Testis (tissue), 3 donors: ENCODE data around the gene COL15A1. TPM values are rescaled to one million over a fixed set of nuclear protein-coding genes. Genes with fewer than 3 reads are reported as not detected.

Experiments used
- DNase-seq: peaks from one replicate; pipeline ENCODE4 v3.0.0-alpha.2; 2019
- H3K27ac ChIP-seq, 2 donors: fragments of 200-600 bp; sonication (generic); one replicate each; pipeline ENCODE4 v1.5.1; 2019
- H3K27me3 ChIP-seq: fragments of 200-600 bp; sonication (generic); one replicate; pipeline ENCODE4 v1.5.1; 2019
- H3K36me3 ChIP-seq: fragments of 200-600 bp; sonication (generic); one replicate; pipeline ENCODE4 v1.5.1; 2017; ENCODE audit warnings: low read depth; ENCODE audit errors: missing control alignments
- H3K4me1 ChIP-seq: fragments of 200-600 bp; sonication (generic); one replicate; pipeline ENCODE4 v1.5.1; 2019
- H3K4me3 ChIP-seq, 2 donors: fragments of 200-600 bp; sonication (generic); one replicate each; pipeline ENCODE4 v1.5.1; 2017 to 2019
- H3K9me3 ChIP-seq: fragments of 200-600 bp; sonication (generic); one replicate; pipeline ENCODE4 v1.5.1; 2017
- POLR2A ChIP-seq: fragments of 450-650 bp; IDR thresholded peaks from one replicate; pipeline ENCODE4 v1.6.1; 2017; ENCODE audit warnings: antibody characterized with exemption, mild to moderate bottlenecking, moderate library complexity
- WGBS, 2 donors: methylation state at CpG; one replicate each; pipeline ENCODE4 v1.1.5; 2018; 5-methylcytosine and 5-hydroxymethylcytosine counted together
- intact Hi-C: fragments of 100-400 bp; cut with DNase I; formaldehyde crosslinking; loops from one replicate; pipeline ENCODE4 v1.15.1; 2023; ENCODE audit warnings: low total_unique reads
- polyA plus RNA-seq: library from polyadenylated mRNA; stranded (reverse); fragments of 350-450 nt; fragmentation: Illumina TruSeq; extraction: RNeasy Lipid Tissue Mini Kit (QIAGEN cat#74804); gene quantifications from one replicate; pipeline ENCODE4 v1.2.3, GENCODE V29; 2014; ENCODE audit warnings: low read depth, low replicate concordance; ENCODE audit not compliant: insufficient read depth
- total RNA-seq, 2 donors: library from RNA; depleted of rRNA; stranded (reverse); fragments of >200 nt; gene quantifications; one replicate each; pipeline ENCODE4 v1.2.3, GENCODE V29; 2016
- TF ChIP-seq, protein P1 (sequence below), 3 experiments: fragments of 450-650 bp in 2 of 3; fragments of 200-600 bp in 1 of 3; sonication (generic) in 1 of 3; IDR thresholded peaks; one replicate each; pipeline ENCODE4 v1.5.1; 2016 to 2019; ENCODE audit warnings: antibody characterized with exemption in 3 of 3, mild to moderate bottlenecking in 2 of 3, moderate library complexity in 1 of 3

COL15A1 gene
- total and polyA plus RNA-seq, 3 donors from 2014 or later: 37.2 to 55.5 (median 49.4) TPM

DNA sequence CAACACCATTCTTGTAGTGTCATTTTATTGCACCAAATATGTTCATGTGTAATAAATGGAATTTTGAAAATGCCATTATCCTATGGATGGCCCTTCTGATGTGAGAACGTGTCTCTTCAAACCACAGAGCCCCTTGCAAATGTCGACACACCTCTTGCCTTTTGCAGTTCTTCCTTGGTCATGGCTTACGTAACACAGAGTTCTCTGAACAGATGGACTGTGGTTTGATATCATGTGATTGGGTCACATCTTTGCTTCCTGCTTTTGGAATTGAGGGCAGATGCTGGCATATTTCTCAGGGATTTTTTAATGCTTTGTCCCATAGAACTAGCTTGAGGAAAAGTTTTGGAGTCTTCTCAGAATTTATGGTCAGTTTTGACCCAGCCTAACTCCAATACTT, 165.8 kb downstream of the COL15A1 start:
- H3K27ac ChIP-seq: no peak overlapping the region
- H3K4me3 ChIP-seq: no peak overlapping the region
- peaks cover 21% of the 10 kb centered on the region for H3K4me1 ChIP-seq
- H3K36me3 ChIP-seq: no peaks in the 10 kb centered on the region
- DNase-seq: no peak
- 73 to 91% methylated on average over 3 of the region's 3 CpGs for WGBS, 2 donors
- H3K9me3 ChIP-seq: no peaks in the 10 kb centered on the region
- intact Hi-C loops: no loop called here
- no peaks in the 10 kb centered on the region for H3K27me3 ChIP-seq
- TF ChIP-seq, protein P1, sequence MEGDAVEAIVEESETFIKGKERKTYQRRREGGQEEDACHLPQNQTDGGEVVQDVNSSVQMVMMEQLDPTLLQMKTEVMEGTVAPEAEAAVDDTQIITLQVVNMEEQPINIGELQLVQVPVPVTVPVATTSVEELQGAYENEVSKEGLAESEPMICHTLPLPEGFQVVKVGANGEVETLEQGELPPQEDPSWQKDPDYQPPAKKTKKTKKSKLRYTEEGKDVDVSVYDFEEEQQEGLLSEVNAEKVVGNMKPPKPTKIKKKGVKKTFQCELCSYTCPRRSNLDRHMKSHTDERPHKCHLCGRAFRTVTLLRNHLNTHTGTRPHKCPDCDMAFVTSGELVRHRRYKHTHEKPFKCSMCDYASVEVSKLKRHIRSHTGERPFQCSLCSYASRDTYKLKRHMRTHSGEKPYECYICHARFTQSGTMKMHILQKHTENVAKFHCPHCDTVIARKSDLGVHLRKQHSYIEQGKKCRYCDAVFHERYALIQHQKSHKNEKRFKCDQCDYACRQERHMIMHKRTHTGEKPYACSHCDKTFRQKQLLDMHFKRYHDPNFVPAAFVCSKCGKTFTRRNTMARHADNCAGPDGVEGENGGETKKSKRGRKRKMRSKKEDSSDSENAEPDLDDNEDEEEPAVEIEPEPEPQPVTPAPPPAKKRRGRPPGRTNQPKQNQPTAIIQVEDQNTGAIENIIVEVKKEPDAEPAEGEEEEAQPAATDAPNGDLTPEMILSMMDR (IDR thresholded peaks at IDR 0.05): no peak
- TF ChIP-seq POLR2A: no peak

DNA sequence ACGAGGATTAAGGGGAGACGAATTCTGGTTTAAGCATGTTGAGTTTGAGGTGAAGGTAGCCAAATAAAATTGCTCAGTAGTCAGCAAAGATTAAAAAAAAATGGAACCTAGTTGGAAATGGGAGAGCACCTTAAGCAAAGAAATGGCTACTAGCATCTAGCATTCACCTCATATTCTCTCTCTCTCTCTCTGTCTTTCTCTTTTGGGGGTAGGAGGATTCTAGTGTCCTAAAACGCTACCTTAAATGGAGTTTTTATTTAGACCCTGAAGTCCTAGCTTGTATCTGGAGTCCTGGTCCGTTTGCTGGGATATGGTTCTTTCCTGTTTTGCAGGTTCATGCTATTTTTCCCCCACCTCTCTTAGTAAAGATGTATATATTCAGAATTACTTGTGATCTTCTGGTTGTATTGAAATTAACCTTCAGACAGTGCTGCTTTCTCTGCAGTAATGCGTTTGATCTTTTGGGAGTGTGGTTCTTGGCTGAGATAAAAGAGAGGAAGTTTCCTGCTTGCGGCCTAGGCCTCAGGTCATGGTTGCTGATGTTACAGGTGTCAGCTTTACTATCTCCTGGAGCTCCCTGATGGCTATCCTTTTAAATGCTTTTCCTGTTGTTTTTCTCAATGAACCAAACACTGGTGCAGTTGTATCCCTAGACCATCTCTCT, 169.2 kb downstream of the COL15A1 start:
- H3K4me1 ChIP-seq: peaks cover 15% of the 10 kb centered on the region
- H3K27ac ChIP-seq: no peak overlapping the region
- no peak overlapping the region for H3K4me3 ChIP-seq
- no peaks in the 10 kb centered on the region for H3K36me3 ChIP-seq
- H3K27me3 ChIP-seq: no peaks in the 10 kb centered on the region
- no peak for DNase-seq
- no peaks in the 10 kb centered on the region for H3K9me3 ChIP-seq
- TF ChIP-seq, protein P1 (IDR thresholded peaks at IDR 0.05): no peak
- TF ChIP-seq POLR2A: no peak
- 76 to 83% methylated on average over 6 of the region's 6 CpGs for WGBS, 2 donors
- intact Hi-C loops: no loop called here

DNA sequence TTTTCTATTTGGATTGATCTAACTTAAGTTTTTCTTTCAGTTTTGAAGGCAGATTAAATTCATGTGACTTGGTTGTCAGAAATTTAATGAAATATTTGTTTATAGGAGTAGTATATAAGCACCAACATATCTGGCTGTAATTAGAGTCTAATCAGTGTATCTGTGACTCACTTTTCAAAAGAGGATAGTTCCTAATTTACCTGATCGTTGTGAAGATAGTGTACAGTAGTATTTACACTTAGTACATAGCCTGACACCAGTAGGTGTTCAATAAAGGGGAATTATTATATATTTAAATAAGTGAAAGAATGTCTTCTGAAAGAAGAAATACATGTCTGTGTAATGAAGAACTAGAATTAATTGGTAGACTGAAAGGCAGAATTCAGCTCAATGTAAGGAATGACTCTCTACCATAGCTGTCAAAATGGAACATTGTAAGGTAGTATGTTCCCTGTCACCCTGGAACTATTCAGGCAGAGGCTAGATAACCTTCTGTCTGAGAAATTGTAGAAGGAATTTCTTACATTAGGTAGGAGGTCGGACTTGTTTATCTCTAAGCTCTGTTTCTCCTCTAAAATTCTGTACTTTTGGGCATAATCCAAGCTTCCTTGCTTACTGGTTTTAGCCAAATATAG, 169.8 kb downstream of the COL15A1 start:
- Histone ChIP-seq H3K27me3 (no peaks in the 10 kb centered on the region), H3K27ac (no peak overlapping the region), H3K4me1 (peaks cover 15% of the 10 kb centered on the region), H3K36me3 (no peaks in the 10 kb centered on the region), H3K9me3 (no peaks in the 10 kb centered on the region), H3K4me3 (no peak overlapping the region)
- intact Hi-C loops: no loop called here
- no peak for DNase-seq
- TF ChIP-seq, protein P1 (IDR thresholded peaks at IDR 0.05): no peak
- no peak for TF ChIP-seq POLR2A
- 58 to 71% methylated on average over 2 of the region's 2 CpGs for WGBS, 2 donors

- Histone ChIP-seq H3K27me3 (no peaks in the 10 kb centered on the region), H3K4me1 (peaks cover 15% of the 10 kb centered on the region), H3K9me3 (no peaks in the 10 kb centered on the region), H3K27ac (no peak overlapping the region), H3K36me3 (no peaks in the 10 kb centered on the region), H3K4me3 (no peak overlapping the region)
- no peak for TF ChIP-seq POLR2A
- TF ChIP-seq, protein P1 (IDR thresholded peaks at IDR 0.05): no peak
- intact Hi-C loops: no loop called here
- no peak for DNase-seq
- WGBS, 2 donors: 68 to 69% methylated on average over 3 of the region's 3 CpGs
Observed at GRCh38 chr9:99114049-99114440, 170.3 kb downstream of the COL15A1 start.
